Uterus (tissue), 2 donors: ENCODE data around the gene MRPS6.

Source experiments
- CTCF ChIP-seq, 4 experiments: fragments of 200-600 bp in 2 of 4; fragments of 450-650 bp in 2 of 4; sonication (generic) in 2 of 4; IDR thresholded peaks; one replicate each; pipeline ENCODE4 v1.5.1; 2016 to 2019; ENCODE audit warnings: antibody characterized with exemption in 4 of 4, mild to moderate bottlenecking in 2 of 4, moderate library complexity in 1 of 4
- POLR2A ChIP-seq, 2 donors: fragments of 450-650 bp; IDR thresholded peaks; one replicate each; pipeline ENCODE4 v1.6.1; 2016; ENCODE audit warnings: antibody characterized with exemption in 2 of 2, mild to moderate bottlenecking in 1 of 2, moderate library complexity in 1 of 2

GRCh38 chr21:34055615-34056014, 17.8 kb upstream of the MRPS6 start:
- TF ChIP-seq CTCF (IDR thresholded peaks at IDR 0.05), result no peak
- TF ChIP-seq POLR2A (IDR thresholded peaks at IDR 0.05), result no peak
